SK-N-DZ (cell line): ENCODE data around the gene OR51E1.

Experiments
- DNase-seq: peaks from one replicate; pipeline ENCODE4 v3.0.0-alpha.2; 2015; ENCODE audit warnings: low spot score

Gene OR51E1

GRCh38 chr11:4654635-4655369 is 11.0 kb downstream of the OR51E1 start:
- no peak for DNase-seq

GRCh38 chr11:4658629-4659445 is 15.1 kb downstream of the OR51E1 start:
- no peak for DNase-seq

- DNase-seq, result no peak
Measured at GRCh38 chr11:4662876-4663275, 19.1 kb downstream of the OR51E1 start.

GRCh38 chr11:4664183-4664582 is 20.4 kb downstream of the OR51E1 start:
- DNase-seq, result no peak

- no peak for DNase-seq
Measured at GRCh38 chr11:4664786-4665185, 21.0 kb downstream of the OR51E1 start.

GRCh38 chr11:4665424-4665823 is 21.6 kb downstream of the OR51E1 start:
- no peak for DNase-seq

- DNase-seq, result no peak
Measured at GRCh38 chr11:4671741-4672140, 28.0 kb downstream of the OR51E1 start.

- DNase-seq, result no peak
Measured at GRCh38 chr11:4672470-4672869, 28.7 kb downstream of the OR51E1 start.

- no peak for DNase-seq
Measured at GRCh38 chr11:4673781-4674180, 30.0 kb downstream of the OR51E1 start.

- no peak for DNase-seq
Measured at GRCh38 chr11:4677948-4678347, 34.2 kb downstream of the OR51E1 start.

GRCh38 chr11:4680341-4680740 is 36.6 kb downstream of the OR51E1 start:
- no peak for DNase-seq

GRCh38 chr11:4682623-4683419 is 39.0 kb downstream of the OR51E1 start:
- DNase-seq, result no peak

- DNase-seq, result no peak
Measured at GRCh38 chr11:4684631-4685285, 41.0 kb downstream of the OR51E1 start.

GRCh38 chr11:4695442-4695841 is 51.7 kb downstream of the OR51E1 start:
- no peak for DNase-seq

GRCh38 chr11:4697585-4697984 is 53.8 kb downstream of the OR51E1 start, which contains the start of gene OR51E2:
OR51E2 (minus strand) TSS chr11:4697853; CDS start chr11:4682711, 15,142 bp downstream.
- DNase-seq, result no peak

GRCh38 chr11:4699697-4700435 is 56.1 kb downstream of the OR51E1 start:
- DNase-seq, result no peak

- no peak for DNase-seq
Measured at GRCh38 chr11:4700436-4700820, 56.6 kb downstream of the OR51E1 start.

GRCh38 chr11:4704054-4704789 is 60.4 kb downstream of the OR51E1 start, which contains the start of gene MMP26:
MMP26 (plus strand) TSS chr11:4704784.
- no peak for DNase-seq

GRCh38 chr11:4704790-4705334 is 61.1 kb downstream of the OR51E1 start:
- no peak for DNase-seq
